PC-9 (cell line): ENCODE results near the gene RBM33.

Experiments used
- CTCF ChIP-seq: fragments of 200-600 bp; sonication (generic); conservative IDR thresholded peaks from 2 replicates; pipeline ENCODE4 v1.6.1; 2017; ENCODE audit warnings: mixed run types, antibody characterized with exemption, mild to moderate bottlenecking, moderate library complexity
- EZH2 ChIP-seq: fragments of 200-600 bp; sonication (generic); IDR thresholded peaks from 2 replicates; pipeline ENCODE4 v1.8.0; 2017; ENCODE audit warnings: antibody characterized with exemption, low read depth

GRCh38 chr7:155809947-155810769 lies 165.7 kb downstream of the RBM33 start:
- no peak for TF ChIP-seq EZH2
- TF ChIP-seq CTCF, result no peak
